NCI-H82 (cell line): ENCODE data around the gene ASPA.

Experiments
- DNase-seq: peaks from one replicate; lab custom pipeline; 2025; lab: John Stamatoyannopoulos, UW

Gene ASPA

GRCh38 chr17:3534881-3535252 is 59.1 kb downstream of the ASPA start:
- peak; percentile 39 for DNase-seq

- peak; percentile 70 for DNase-seq
Measured at GRCh38 chr17:3535253-3535995, 59.6 kb downstream of the ASPA start.

GRCh38 chr17:3536716-3537115 is 60.9 kb downstream of the ASPA start:
- peak; percentile 67 for DNase-seq

GRCh38 chr17:3539881-3540540 is 64.2 kb downstream of the ASPA start:
- DNase-seq = no peak

- no peak for DNase-seq
Measured at GRCh38 chr17:3542410-3543088, 66.8 kb downstream of the ASPA start.

GRCh38 chr17:3543453-3543852 is 67.7 kb downstream of the ASPA start:
- DNase-seq = no peak

- no peak for DNase-seq
Measured at GRCh38 chr17:3544365-3544764, 68.6 kb downstream of the ASPA start.

- no peak for DNase-seq
Measured at GRCh38 chr17:3545151-3545550, 69.4 kb downstream of the ASPA start.

- no peak for DNase-seq
Measured at GRCh38 chr17:3546521-3546920, 70.7 kb downstream of the ASPA start.

GRCh38 chr17:3546997-3547396 is 71.2 kb downstream of the ASPA start:
- no peak for DNase-seq

GRCh38 chr17:3547628-3548027 is 71.8 kb downstream of the ASPA start:
- DNase-seq = no peak

- no peak for DNase-seq
Measured at GRCh38 chr17:3549610-3550162, 73.9 kb downstream of the ASPA start.

GRCh38 chr17:3551189-3551588 is 75.4 kb downstream of the ASPA start:
- DNase-seq = peak; percentile 26

GRCh38 chr17:3552916-3553315 is 77.1 kb downstream of the ASPA start:
- no peak for DNase-seq
